Neural crest cell (in vitro differentiated cells): ENCODE measurements around the gene WDR45. TPM values are rescaled to one million over a fixed set of nuclear protein-coding genes. Genes with fewer than 3 reads are reported as not detected.

Experiments
- DNase-seq: peaks from one replicate; pipeline ENCODE4 v3.0.0; 2021; ENCODE audit warnings: low read depth, mixed read lengths, low spot score
- H3K27ac Mint-ChIP-seq: one replicate; pipeline ENCODE4 v1.8.0; 2021; ENCODE audit warnings: mild to moderate bottlenecking, mixed read lengths; ENCODE audit not compliant: unreplicated experiment
- H3K27me3 Mint-ChIP-seq: 2 replicates; pipeline ENCODE4 v1.8.0; 2021; ENCODE audit warnings: low read depth, mild to moderate bottlenecking, mixed read lengths
- H3K36me3 Mint-ChIP-seq: 2 replicates; pipeline ENCODE4 v1.8.0; 2021; ENCODE audit warnings: low read depth, mild to moderate bottlenecking, mixed read lengths
- H3K4me1 Mint-ChIP-seq: 2 replicates; pipeline ENCODE4 v1.8.0; 2021; ENCODE audit warnings: mixed read lengths
- H3K4me3 Mint-ChIP-seq: one replicate; pipeline ENCODE4 v1.8.0; 2021; ENCODE audit warnings: mild to moderate bottlenecking, mixed read lengths
- H3K9me3 Mint-ChIP-seq: 2 replicates; pipeline ENCODE4 v1.8.0; 2021; ENCODE audit warnings: mixed read lengths
- CTCF ChIP-seq: fragments of 200-600 bp; sonication (generic); conservative IDR thresholded peaks from 2 replicates; pipeline ENCODE4 v1.5.0; 2021; ENCODE audit warnings: antibody characterized with exemption, mild to moderate bottlenecking
- total RNA-seq: library from RNA; stranded (reverse); gene quantifications from 2 replicates; pipeline ENCODE4 v1.2.1, GENCODE V29; 2021

Gene WDR45
- total RNA-seq, 1 donor from 2014 or later: 29.0 TPM

GRCh38 chrX:49106930-49107329, 27.2 kb upstream of the WDR45 start:
- no peaks in the 10 kb centered on the region for H3K4me1 Mint-ChIP-seq
- H3K9me3 Mint-ChIP-seq: no peaks in the 10 kb centered on the region
- peak; percentile 50 for TF ChIP-seq CTCF
- DNase-seq: peak; percentile 6
- H3K4me3 Mint-ChIP-seq: peak overlapping the region; percentile 33
- H3K27me3 Mint-ChIP-seq: no peaks in the 10 kb centered on the region
- peaks cover 5% of the 10 kb centered on the region for H3K36me3 Mint-ChIP-seq
- no peak overlapping the region for H3K27ac Mint-ChIP-seq

- TF ChIP-seq CTCF: no peak
Observed at GRCh38 chrX:49106296-49106695, 26.6 kb upstream of the WDR45 start.

GRCh38 chrX:49103637-49104036, 23.9 kb upstream of the WDR45 start:
- Mint-ChIP-seq H3K36me3 (no peaks in the 10 kb centered on the region), H3K27ac (no peak overlapping the region), H3K9me3 (no peaks in the 10 kb centered on the region), H3K27me3 (no peaks in the 10 kb centered on the region), H3K4me1 (no peaks in the 10 kb centered on the region), H3K4me3 (no peak overlapping the region)
- TF ChIP-seq CTCF: no peak
- no peak for DNase-seq

More at GRCh38 chrX:49106296-49106695, 26.6 kb upstream of the WDR45 start:
- H3K9me3 Mint-ChIP-seq: no peaks in the 10 kb centered on the region
- H3K27me3 Mint-ChIP-seq: no peaks in the 10 kb centered on the region
- no peaks in the 10 kb centered on the region for H3K4me1 Mint-ChIP-seq
- no peak overlapping the region for H3K4me3 Mint-ChIP-seq
- H3K27ac Mint-ChIP-seq: no peak overlapping the region
- peaks cover 5% of the 10 kb centered on the region for H3K36me3 Mint-ChIP-seq
- no peak for DNase-seq

- Mint-ChIP-seq H3K36me3 (no peaks in the 10 kb centered on the region), H3K27me3 (no peaks in the 10 kb centered on the region), H3K4me3 (peak overlapping the region; percentile 90), H3K9me3 (no peaks in the 10 kb centered on the region), H3K4me1 (no peaks in the 10 kb centered on the region), H3K27ac (no peak overlapping the region)
- TF ChIP-seq CTCF: no peak
- DNase-seq: no peak
Observed at GRCh38 chrX:49102190-49102589, 22.5 kb upstream of the WDR45 start.

GRCh38 chrX:49101629-49101984, 21.9 kb upstream of the WDR45 start:
- Mint-ChIP-seq H3K4me1 (no peaks in the 10 kb centered on the region), H3K9me3 (no peaks in the 10 kb centered on the region), H3K27ac (no peak overlapping the region), H3K36me3 (no peaks in the 10 kb centered on the region), H3K27me3 (no peaks in the 10 kb centered on the region), H3K4me3 (peak overlapping the region; percentile 90)
- DNase-seq: no peak
- no peak for TF ChIP-seq CTCF
